PC-3 (cell line): ENCODE measurements around the gene NAV1.

Source experiments
- CTCF ChIP-seq: fragments of 300-600 bp; sonication (generic); conservative IDR thresholded peaks from 2 replicates; pipeline ENCODE4 v1.5.1; 2017; ENCODE audit warnings: antibody characterized with exemption, low read depth, mild to moderate bottlenecking, low read length
- EZH2 ChIP-seq: fragments of 300-600 bp; sonication (generic); IDR thresholded peaks from one replicate; pipeline ENCODE4 v1.6.1; 2017; ENCODE audit warnings: antibody characterized with exemption, mild to moderate bottlenecking, low read length; ENCODE audit not compliant: unreplicated experiment

- no peak for TF ChIP-seq CTCF
- no peak for TF ChIP-seq EZH2
These were observed 24.5 kb downstream of the NAV1 start for GRCh38 chr1:201563406-201563780.
